ENCODE data around the gene DNAH17.

The DNAH17 gene

DNA sequence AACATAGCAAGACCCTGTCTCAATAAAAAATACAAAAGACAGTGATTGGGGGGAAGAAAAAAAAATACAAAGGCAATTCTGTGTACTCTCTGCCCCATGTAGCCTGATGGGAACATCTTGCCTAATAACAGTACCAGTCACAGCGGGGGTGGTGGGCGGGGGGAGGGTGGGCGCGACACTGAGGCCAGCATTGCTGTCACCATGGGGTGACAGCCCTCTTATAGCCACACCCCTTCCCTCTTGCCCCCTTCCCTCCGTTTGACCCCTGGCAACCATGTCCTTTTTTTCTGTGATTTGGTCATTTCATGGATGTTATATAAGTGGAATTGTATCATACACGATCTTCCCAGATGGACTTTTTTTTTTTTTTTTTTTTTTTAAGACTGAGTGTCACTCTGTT, 80.9 kb downstream of the DNAH17 start:
- no peaks in the 10 kb centered on the region for H3K36me3 ChIP-seq (ENCODE audit: insufficient read depth, low read length)
- H3K4me1 ChIP-seq (ENCODE audit: insufficient read depth, low read length) = no peaks in the 10 kb centered on the region
- H3K4me3 ChIP-seq (ENCODE audit: low read depth in 1 of 2, low read length in 2 of 2) = no peak overlapping the region
- H3K9ac ChIP-seq (ENCODE audit: low read length) = no peak overlapping the region
- no peaks in the 10 kb centered on the region for H3K9me3 ChIP-seq (ENCODE audit: low read length)
- H3K27ac ChIP-seq (ENCODE audit: low read depth, low read length) = no peak overlapping the region
- H3K27me3 ChIP-seq (ENCODE audit: control insufficient read depth in 1 of 2, insufficient read depth in 2 of 2, low read length in 2 of 2) = no peaks in the 10 kb centered on the region

DNA sequence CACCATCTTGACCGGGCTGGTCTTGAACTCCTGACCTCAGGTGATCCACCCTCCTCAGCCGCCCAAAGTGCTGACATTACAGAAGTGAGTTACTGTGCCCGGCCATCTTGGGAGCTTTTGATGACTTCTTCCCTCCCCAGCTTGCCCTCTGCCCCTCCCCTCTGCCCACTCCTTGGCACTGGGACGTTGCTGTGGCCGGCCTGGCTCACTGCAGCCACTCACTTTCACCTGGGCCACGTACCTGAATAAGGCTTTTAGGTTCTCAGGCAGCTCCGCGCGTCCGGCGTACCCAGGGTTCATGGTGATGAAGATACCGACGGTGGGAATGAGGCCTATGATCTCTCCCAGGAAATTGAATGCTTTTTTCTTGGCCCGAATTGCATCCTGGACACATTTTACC, 81.6 kb downstream of the DNAH17 start:
- H3K9ac ChIP-seq (ENCODE audit: low read length) = no peak overlapping the region
- no peak overlapping the region for H3K27ac ChIP-seq (ENCODE audit: low read depth, low read length)
- H3K4me1 ChIP-seq (ENCODE audit: insufficient read depth, low read length) = no peaks in the 10 kb centered on the region
- H3K27me3 ChIP-seq (ENCODE audit: control insufficient read depth in 1 of 2, insufficient read depth in 2 of 2, low read length in 2 of 2) = no peaks in the 10 kb centered on the region
- H3K36me3 ChIP-seq (ENCODE audit: insufficient read depth, low read length) = no peaks in the 10 kb centered on the region
- no peaks in the 10 kb centered on the region for H3K9me3 ChIP-seq (ENCODE audit: low read length)
- H3K4me3 ChIP-seq (ENCODE audit: low read depth in 1 of 2, low read length in 2 of 2) = no peak overlapping the region

DNA sequence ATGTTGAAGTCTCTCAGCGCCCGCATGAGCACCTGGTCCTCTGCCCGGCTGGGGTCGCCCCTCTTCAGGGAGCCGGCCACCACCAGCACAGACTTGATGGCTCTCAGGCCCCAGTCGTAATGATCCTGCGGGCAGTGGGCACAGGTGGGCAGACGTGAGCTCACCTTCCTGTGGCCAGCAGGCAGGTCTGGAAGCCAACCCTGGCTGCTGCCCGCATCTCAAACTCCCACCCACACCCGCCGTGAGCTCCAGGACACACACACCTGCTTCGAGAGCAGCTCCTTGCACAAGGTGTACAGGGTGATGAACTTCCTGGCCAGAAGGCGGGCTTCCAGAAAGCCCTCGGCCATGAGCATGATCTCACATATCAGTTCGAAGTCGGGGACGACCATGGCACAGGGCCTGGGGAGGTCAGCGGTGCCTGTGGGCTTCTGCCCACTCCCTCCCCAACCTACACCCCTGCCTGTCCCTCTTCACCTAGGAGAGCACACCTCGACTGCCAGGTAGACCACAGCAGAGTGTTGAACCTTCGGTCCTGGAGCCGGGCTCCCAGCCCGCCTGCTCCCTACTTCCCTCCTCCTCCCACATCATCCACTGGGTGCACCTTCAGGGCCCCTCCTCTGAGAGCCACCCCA, 82.4 kb downstream of the DNAH17 start:
- H3K27ac ChIP-seq (ENCODE audit: low read depth, low read length) = no peak overlapping the region
- no peaks in the 10 kb centered on the region for H3K9me3 ChIP-seq (ENCODE audit: low read length)
- H3K27me3 ChIP-seq (ENCODE audit: control insufficient read depth in 1 of 2, insufficient read depth in 2 of 2, low read length in 2 of 2) = no peaks in the 10 kb centered on the region
- no peaks in the 10 kb centered on the region for H3K4me1 ChIP-seq (ENCODE audit: insufficient read depth, low read length)
- H3K4me3 ChIP-seq (ENCODE audit: low read depth in 1 of 2, low read length in 2 of 2) = no peak overlapping the region
- H3K9ac ChIP-seq (ENCODE audit: low read length) = no peak overlapping the region
- no peaks in the 10 kb centered on the region for H3K36me3 ChIP-seq (ENCODE audit: insufficient read depth, low read length)

DNA sequence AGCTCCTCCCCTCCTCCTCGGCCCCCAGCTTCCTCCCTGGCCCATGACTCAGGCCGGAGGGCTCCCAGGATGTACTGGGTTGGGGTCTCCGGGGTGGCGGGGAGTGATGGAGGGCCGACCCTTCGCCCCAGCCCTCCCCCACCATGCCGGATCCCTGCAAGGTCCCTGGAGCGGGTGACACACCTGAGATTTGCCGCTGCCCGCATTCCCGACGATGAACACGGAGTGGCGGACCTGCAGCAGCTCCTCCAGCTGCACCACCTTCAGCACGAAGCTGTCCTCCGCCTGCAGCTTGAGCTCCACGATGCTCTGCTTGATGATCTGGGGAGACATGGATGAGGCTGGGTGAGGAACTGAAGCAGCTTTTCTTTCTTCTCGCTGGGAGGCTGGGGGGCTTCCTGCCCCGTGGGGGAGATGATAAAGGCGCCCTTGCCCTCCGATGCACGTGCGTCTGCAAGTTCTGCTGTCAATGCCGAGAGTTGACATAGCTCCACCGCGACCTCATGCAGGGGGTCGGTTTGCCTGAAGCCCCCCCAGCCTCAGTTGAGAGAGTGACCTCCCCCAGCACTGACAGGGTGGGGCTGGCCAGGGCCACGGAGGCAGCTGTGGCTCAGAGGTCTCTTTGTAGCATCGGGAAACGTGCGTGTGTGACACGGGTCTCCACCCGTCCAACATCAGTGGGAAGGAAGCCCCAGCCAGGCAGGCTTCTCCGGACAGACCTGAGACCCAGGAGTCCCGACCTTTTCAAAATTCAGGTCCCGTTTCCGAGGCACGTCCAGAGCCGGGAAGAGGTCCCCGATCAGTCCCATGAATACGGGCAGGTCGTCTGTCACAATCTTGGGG, 83.1 kb downstream of the DNAH17 start:
- no peak overlapping the region for H3K27ac ChIP-seq (ENCODE audit: low read depth, low read length)
- H3K9ac ChIP-seq (ENCODE audit: low read length) = no peak overlapping the region
- H3K36me3 ChIP-seq (ENCODE audit: insufficient read depth, low read length) = no peaks in the 10 kb centered on the region
- H3K4me3 ChIP-seq (ENCODE audit: low read depth in 1 of 2, low read length in 2 of 2) = no peak overlapping the region
- H3K9me3 ChIP-seq (ENCODE audit: low read length) = no peaks in the 10 kb centered on the region
- no peaks in the 10 kb centered on the region for H3K4me1 ChIP-seq (ENCODE audit: insufficient read depth, low read length)
- no peaks in the 10 kb centered on the region for H3K27me3 ChIP-seq (ENCODE audit: control insufficient read depth in 1 of 2, insufficient read depth in 2 of 2, low read length in 2 of 2)

DNA sequence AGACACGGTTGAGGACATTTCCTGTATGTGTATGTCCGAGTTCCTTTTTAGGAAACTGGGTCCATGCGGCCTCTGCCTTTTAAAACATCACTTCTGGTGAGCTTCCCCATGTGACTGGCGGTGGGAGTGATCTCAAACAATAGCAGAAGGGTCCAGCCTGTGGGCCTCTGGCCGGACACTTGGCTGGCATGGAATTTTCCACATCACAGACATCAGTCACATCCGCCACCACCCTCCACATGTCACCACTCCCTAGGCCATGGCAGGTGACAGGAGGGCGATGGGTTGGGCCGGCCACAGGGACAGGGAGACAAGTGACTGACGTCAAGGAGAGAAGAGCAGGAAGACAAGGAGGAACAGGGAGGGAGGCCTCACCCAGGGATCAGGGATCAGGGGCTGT, 83.7 kb downstream of the DNAH17 start:
- no peaks in the 10 kb centered on the region for H3K36me3 ChIP-seq (ENCODE audit: insufficient read depth, low read length)
- H3K9ac ChIP-seq (ENCODE audit: low read length) = no peak overlapping the region
- no peaks in the 10 kb centered on the region for H3K9me3 ChIP-seq (ENCODE audit: low read length)
- no peak overlapping the region for H3K4me3 ChIP-seq (ENCODE audit: low read depth in 1 of 2, low read length in 2 of 2)
- no peaks in the 10 kb centered on the region for H3K27me3 ChIP-seq (ENCODE audit: control insufficient read depth in 1 of 2, insufficient read depth in 2 of 2, low read length in 2 of 2)
- H3K27ac ChIP-seq (ENCODE audit: low read depth, low read length) = no peak overlapping the region
- no peaks in the 10 kb centered on the region for H3K4me1 ChIP-seq (ENCODE audit: insufficient read depth, low read length)

DNA sequence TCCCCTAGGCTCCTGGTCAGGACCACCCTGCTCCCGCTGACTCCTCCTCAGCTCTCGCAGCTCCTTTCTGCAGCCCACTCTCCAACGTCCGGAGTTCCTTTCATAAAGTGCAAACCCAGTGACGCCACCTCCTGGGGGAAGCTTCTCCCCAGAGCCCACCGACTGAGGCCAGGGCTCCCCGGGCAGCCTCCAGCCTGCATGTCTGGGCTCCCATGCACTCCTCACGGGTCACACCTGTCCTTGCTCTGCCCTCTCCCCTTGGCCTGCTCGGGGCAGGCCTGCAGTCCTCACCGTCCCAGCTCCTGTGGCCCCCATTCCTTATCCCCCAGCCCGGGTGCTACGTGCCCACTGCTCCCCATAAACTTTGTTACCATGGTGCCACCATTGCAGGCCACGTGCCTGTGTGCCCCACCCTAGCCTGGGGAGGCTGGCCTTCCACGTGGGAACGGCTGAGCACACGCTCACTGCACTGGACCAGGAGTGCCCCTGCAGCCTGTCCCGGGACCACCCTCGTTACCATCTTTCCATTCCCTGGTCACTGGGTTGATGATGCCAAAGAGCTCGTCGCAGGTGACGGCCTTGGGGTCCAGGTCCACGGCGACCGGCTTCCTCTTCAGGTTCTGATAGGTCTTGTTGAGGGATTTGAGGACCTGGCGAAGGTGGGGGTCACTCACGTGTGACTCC, 84.9 kb downstream of the DNAH17 start:
- no peak overlapping the region for H3K27ac ChIP-seq (ENCODE audit: low read depth, low read length)
- H3K36me3 ChIP-seq (ENCODE audit: insufficient read depth, low read length) = no peaks in the 10 kb centered on the region
- no peaks in the 10 kb centered on the region for H3K9me3 ChIP-seq (ENCODE audit: low read length)
- H3K9ac ChIP-seq (ENCODE audit: low read length) = no peak overlapping the region
- no peaks in the 10 kb centered on the region for H3K27me3 ChIP-seq (ENCODE audit: control insufficient read depth in 1 of 2, insufficient read depth in 2 of 2, low read length in 2 of 2)
- no peak overlapping the region for H3K4me3 ChIP-seq (ENCODE audit: low read depth in 1 of 2, low read length in 2 of 2)
- no peaks in the 10 kb centered on the region for H3K4me1 ChIP-seq (ENCODE audit: insufficient read depth, low read length)

DNA sequence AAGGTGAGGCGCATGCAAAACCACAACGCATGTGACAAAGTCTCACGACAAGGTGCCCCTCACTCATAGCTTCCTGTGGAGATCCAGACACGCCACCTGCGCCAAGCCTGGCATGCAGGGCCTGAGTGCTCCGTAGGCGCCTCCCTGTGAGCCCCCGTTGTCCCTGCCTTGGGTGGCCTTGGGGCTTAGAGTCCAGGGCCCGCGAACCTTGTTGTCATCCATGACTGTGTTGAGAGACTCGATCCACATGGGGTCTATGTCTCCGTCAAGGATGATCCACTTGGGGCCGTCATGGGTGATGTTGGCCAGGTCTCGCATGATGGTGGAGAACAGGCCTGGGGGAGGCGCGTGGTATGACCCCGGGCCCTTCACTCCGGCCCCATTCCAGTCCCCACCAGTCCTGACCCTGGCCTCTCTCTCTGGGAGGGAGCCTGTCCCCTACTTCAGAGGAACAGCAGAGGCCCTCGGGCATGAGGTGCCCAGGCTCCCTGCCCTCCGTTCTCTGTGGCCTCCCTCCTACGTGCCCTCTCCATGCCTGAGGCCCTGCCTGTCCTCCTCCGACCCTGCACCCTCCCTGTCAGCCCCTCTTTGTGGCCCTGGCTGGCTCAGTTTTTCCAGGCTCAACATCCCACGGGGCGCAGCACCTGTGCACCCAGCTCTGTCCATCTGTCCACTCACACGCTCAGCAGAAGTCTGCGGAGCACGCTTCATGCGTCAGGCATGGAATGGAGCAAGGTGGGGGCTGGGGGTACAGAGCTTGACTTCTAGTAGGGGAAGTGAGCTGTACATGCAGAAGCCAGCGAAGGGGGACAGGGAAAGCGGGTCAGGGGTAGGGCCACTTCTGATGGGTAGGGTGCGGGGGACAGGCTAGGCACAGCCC, 85.7 kb downstream of the DNAH17 start:
- Histone ChIP-seq H3K36me3 (ENCODE audit: insufficient read depth, low read length) (no peaks in the 10 kb centered on the region), H3K27ac (ENCODE audit: low read depth, low read length) (no peak overlapping the region), H3K4me3 (ENCODE audit: low read depth in 1 of 2, low read length in 2 of 2) (no peak overlapping the region), H3K4me1 (ENCODE audit: insufficient read depth, low read length) (no peaks in the 10 kb centered on the region), H3K9me3 (ENCODE audit: low read length) (no peaks in the 10 kb centered on the region), H3K9ac (ENCODE audit: low read length) (no peak overlapping the region), H3K27me3 (ENCODE audit: control insufficient read depth in 1 of 2, insufficient read depth in 2 of 2, low read length in 2 of 2) (no peaks in the 10 kb centered on the region)

DNA sequence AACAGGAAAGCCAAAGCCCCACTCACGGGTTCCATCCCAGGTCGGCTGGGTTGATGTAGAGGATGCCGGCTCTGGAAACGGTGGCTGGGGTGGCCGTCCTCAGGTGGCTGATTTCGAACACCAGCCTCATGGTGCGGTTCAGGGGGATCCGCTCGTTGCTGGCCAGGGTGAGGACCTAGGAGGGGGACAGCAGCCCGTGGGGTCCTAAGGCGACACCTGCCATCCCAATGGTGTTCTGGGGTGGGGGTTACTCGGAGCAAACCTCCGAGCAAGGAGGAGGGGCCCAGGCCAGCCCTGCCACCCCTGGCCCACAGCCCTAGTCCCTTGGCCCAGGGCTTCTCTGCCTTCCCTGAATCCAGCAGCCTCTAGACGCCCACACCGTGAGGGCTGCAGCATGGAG, 86.5 kb downstream of the DNAH17 start:
- Histone ChIP-seq H3K4me1 (ENCODE audit: insufficient read depth, low read length) (no peaks in the 10 kb centered on the region), H3K27ac (ENCODE audit: low read depth, low read length) (no peak overlapping the region), H3K9ac (ENCODE audit: low read length) (no peak overlapping the region), H3K27me3 (ENCODE audit: control insufficient read depth in 1 of 2, insufficient read depth in 2 of 2, low read length in 2 of 2) (no peaks in the 10 kb centered on the region), H3K9me3 (ENCODE audit: low read length) (no peaks in the 10 kb centered on the region), H3K36me3 (ENCODE audit: insufficient read depth, low read length) (no peaks in the 10 kb centered on the region), H3K4me3 (ENCODE audit: low read depth in 1 of 2, low read length in 2 of 2) (no peak overlapping the region)

DNA sequence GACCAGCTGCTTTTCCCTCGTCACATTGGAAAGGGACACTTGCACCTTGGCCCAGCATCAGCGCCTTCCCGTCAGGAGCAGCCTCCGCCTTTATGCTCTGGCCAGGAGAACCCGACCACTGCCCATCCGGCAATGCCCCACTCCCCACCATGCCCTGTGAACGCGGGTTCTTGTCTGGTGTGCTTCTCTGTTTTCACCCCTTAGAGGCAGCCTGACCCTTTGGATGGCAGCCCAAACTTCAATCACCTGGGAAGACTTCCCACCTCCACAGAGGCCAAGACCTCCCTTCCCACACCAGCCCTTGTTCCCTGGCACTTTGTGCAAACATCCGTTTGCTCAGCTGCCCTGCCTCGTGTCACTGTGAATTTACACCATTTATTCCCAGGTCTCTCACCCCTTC, 87.0 kb downstream of the DNAH17 start:
- Histone ChIP-seq H3K27ac (ENCODE audit: low read depth, low read length) (no peak overlapping the region), H3K4me1 (ENCODE audit: insufficient read depth, low read length) (no peaks in the 10 kb centered on the region), H3K9ac (ENCODE audit: low read length) (no peak overlapping the region), H3K36me3 (ENCODE audit: insufficient read depth, low read length) (no peaks in the 10 kb centered on the region), H3K9me3 (ENCODE audit: low read length) (no peaks in the 10 kb centered on the region), H3K27me3 (ENCODE audit: control insufficient read depth in 1 of 2, insufficient read depth in 2 of 2, low read length in 2 of 2) (peaks cover 0 to under 1% of the 10 kb centered on the region in 2 donors), H3K4me3 (ENCODE audit: low read depth in 1 of 2, low read length in 2 of 2) (no peak overlapping the region)

DNA sequence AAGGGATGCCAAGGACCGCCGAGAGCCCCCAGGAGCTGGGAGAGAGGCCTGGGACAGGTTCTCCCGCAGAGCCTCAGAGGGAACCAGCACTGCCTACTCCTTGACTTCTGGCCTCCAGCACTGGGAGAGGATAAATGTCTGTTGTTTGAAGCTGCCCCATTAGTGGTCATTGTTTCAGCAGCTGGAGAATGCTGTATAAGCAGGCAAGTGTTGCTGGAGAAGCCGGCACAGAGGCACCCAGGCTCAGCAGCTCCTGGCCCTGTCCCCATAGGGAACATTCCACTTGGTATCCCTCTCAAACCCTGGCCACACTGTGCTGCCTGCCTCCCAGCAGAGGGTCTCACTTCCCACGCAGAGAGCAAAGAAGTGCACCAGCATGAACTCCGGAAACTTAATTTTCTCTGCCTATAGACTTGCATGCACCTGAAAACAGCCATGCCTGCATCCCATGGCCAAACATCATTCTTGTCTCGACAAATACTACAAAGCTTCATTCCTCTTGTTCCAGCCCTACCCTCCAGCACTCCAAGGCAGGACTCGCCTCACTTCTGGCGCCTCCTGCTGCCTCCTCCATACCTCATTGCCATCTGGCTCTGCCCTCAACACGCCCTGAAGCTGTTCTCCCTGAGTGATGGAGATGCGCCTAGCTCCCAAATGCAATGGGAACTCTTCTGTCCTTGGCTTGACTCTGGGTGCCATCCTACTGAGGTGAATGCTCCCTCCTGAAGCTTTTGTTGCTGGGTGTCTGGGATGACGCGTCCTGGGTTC, 88.1 kb downstream of the DNAH17 start:
- no peak overlapping the region for H3K4me3 ChIP-seq (ENCODE audit: low read depth in 1 of 2, low read length in 2 of 2)
- no peak overlapping the region for H3K27ac ChIP-seq (ENCODE audit: low read depth, low read length)

More for the DNA sequence above, 88.1 kb downstream of the DNAH17 start:
- Histone ChIP-seq H3K27me3 (ENCODE audit: control insufficient read depth in 1 of 2, insufficient read depth in 2 of 2, low read length in 2 of 2) (peaks cover 0 to 10% of the 10 kb centered on the region in 2 donors), H3K9me3 (ENCODE audit: low read length) (no peaks in the 10 kb centered on the region), H3K9ac (ENCODE audit: low read length) (no peak overlapping the region), H3K4me1 (ENCODE audit: insufficient read depth, low read length) (no peaks in the 10 kb centered on the region), H3K36me3 (ENCODE audit: insufficient read depth, low read length) (no peaks in the 10 kb centered on the region)
